ENCODE data around the gene CABLES1.

- TF ChIP-seq CTCF (IDR thresholded peaks at IDR 0.05; ENCODE audit: control extremely low read depth in 1 of 3, insufficient read depth in 1 of 3, low read depth in 1 of 3, low read length in 3 of 3) (no peak), EZH2 (IDR thresholded peaks at IDR 0.05; ENCODE audit: low read depth, low read length, severe bottlenecking) (no peak), YY1 (IDR thresholded peaks at IDR 0.05; ENCODE audit: low read depth, low read length) (no peak), RFX5 (IDR thresholded peaks at IDR 0.05; ENCODE audit: borderline replicate concordance, low read depth, low read length) (no peak), CEBPB (IDR thresholded peaks at IDR 0.05; ENCODE audit: low read depth, low read length) (no peak), TAF1 (IDR thresholded peaks at IDR 0.05; ENCODE audit: low read depth, low read length) (no peak), POLR2A (IDR thresholded peaks at IDR 0.05; ENCODE audit: control extremely low read depth in 1 of 2, low read depth in 2 of 2, low read length in 2 of 2) (no peak), JUN (IDR thresholded peaks at IDR 0.05; ENCODE audit: low read depth, low read length) (no peak), KDM1A (IDR thresholded peaks at IDR 0.05; ENCODE audit: borderline replicate concordance, low read length) (no peak)
- TF ChIP-seq, protein P1, sequence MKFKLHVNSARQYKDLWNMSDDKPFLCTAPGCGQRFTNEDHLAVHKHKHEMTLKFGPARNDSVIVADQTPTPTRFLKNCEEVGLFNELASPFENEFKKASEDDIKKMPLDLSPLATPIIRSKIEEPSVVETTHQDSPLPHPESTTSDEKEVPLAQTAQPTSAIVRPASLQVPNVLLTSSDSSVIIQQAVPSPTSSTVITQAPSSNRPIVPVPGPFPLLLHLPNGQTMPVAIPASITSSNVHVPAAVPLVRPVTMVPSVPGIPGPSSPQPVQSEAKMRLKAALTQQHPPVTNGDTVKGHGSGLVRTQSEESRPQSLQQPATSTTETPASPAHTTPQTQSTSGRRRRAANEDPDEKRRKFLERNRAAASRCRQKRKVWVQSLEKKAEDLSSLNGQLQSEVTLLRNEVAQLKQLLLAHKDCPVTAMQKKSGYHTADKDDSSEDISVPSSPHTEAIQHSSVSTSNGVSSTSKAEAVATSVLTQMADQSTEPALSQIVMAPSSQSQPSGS (IDR thresholded peaks at IDR 0.05; ENCODE audit: low read length), result no peak
- TF ChIP-seq, protein P2, sequence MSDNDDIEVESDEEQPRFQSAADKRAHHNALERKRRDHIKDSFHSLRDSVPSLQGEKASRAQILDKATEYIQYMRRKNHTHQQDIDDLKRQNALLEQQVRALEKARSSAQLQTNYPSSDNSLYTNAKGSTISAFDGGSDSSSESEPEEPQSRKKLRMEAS (IDR thresholded peaks at IDR 0.05), result no peak
Observed at GRCh38 chr18:23250893-23251656, 115.8 kb downstream of the CABLES1 start.
